Glutamatergic neuron (in vitro differentiated cells): ENCODE results near the gene BMX. TPM values are rescaled to one million over a fixed set of nuclear protein-coding genes. Genes with fewer than 3 reads are reported as not detected.

Source experiments
- DNase-seq: peaks from one replicate; pipeline ENCODE4 v3.0.0; 2022
- H3K27ac Mint-ChIP-seq: one replicate; pipeline ENCODE4 v1.8.0; 2020; ENCODE audit warnings: mild to moderate bottlenecking, mixed read lengths, inconsistent platforms; ENCODE audit not compliant: unreplicated experiment
- H3K27me3 Mint-ChIP-seq: one replicate; pipeline ENCODE4 v1.8.0; 2020; ENCODE audit warnings: mild to moderate bottlenecking, moderate library complexity, mixed read lengths, inconsistent platforms; ENCODE audit not compliant: unreplicated experiment
- H3K36me3 Mint-ChIP-seq: one replicate; pipeline ENCODE4 v1.8.0; 2020; ENCODE audit warnings: mild to moderate bottlenecking, mixed read lengths, inconsistent platforms; ENCODE audit not compliant: unreplicated experiment
- H3K4me1 Mint-ChIP-seq: one replicate; pipeline ENCODE4 v1.8.0; 2020; ENCODE audit warnings: mild to moderate bottlenecking, low read depth, mixed read lengths, inconsistent platforms; ENCODE audit not compliant: unreplicated experiment
- H3K4me3 Mint-ChIP-seq: one replicate; pipeline ENCODE4 v1.8.0; 2020; ENCODE audit warnings: mild to moderate bottlenecking, mixed read lengths, inconsistent platforms; ENCODE audit not compliant: unreplicated experiment
- H3K9me3 Mint-ChIP-seq: one replicate; pipeline ENCODE4 v1.8.0; 2020; ENCODE audit warnings: mild to moderate bottlenecking, moderate library complexity, mixed read lengths, inconsistent platforms; ENCODE audit not compliant: unreplicated experiment
- CTCF ChIP-seq: fragments of 200-600 bp; sonication (generic); IDR thresholded peaks from one replicate; pipeline ENCODE4 v1.5.0; 2021; ENCODE audit not compliant: partially characterized antibody, unreplicated experiment
- total RNA-seq: library from RNA; stranded (reverse); fragmentation: NEBNext Ultra II Directional; extraction: Animal tissue kit (Norgen Biotek cat#: 25700); gene quantifications from one replicate; pipeline ENCODE4 v1.2.1, GENCODE V29; 2021; ENCODE audit not compliant: unreplicated experiment

BMX gene
- total RNA-seq, 1 donor from 2014 or later: not detected

GRCh38 chrX:15468036-15468435, 32.6 kb upstream of the BMX start:
- no peaks in the 10 kb centered on the region for H3K9me3 Mint-ChIP-seq
- no peaks in the 10 kb centered on the region for H3K27me3 Mint-ChIP-seq
- no peak for DNase-seq
- TF ChIP-seq CTCF: no peak
- H3K36me3 Mint-ChIP-seq: no peaks in the 10 kb centered on the region
- no peak overlapping the region for H3K4me3 Mint-ChIP-seq
- H3K4me1 Mint-ChIP-seq: peaks cover 12% of the 10 kb centered on the region
- H3K27ac Mint-ChIP-seq: no peak overlapping the region

- Mint-ChIP-seq H3K27me3 (no peaks in the 10 kb centered on the region), H3K4me1 (peaks cover 6% of the 10 kb centered on the region), H3K9me3 (no peaks in the 10 kb centered on the region), H3K4me3 (no peak overlapping the region), H3K36me3 (no peaks in the 10 kb centered on the region), H3K27ac (no peak overlapping the region)
- no peak for DNase-seq
- no peak for TF ChIP-seq CTCF
Measured at GRCh38 chrX:15469613-15470012, 31.0 kb upstream of the BMX start.

- peak; percentile 51 for TF ChIP-seq CTCF
- H3K9me3 Mint-ChIP-seq: no peaks in the 10 kb centered on the region
- H3K4me1 Mint-ChIP-seq: peaks cover 2% of the 10 kb centered on the region
- H3K27me3 Mint-ChIP-seq: no peaks in the 10 kb centered on the region
- no peak overlapping the region for H3K27ac Mint-ChIP-seq
- no peak overlapping the region for H3K4me3 Mint-ChIP-seq
- DNase-seq: peak; percentile 64
- H3K36me3 Mint-ChIP-seq: no peaks in the 10 kb centered on the region
Measured at GRCh38 chrX:15471028-15471427, 29.6 kb upstream of the BMX start.

- no peak overlapping the region for H3K27ac Mint-ChIP-seq
- no peak overlapping the region for H3K4me3 Mint-ChIP-seq
- H3K4me1 Mint-ChIP-seq: no peaks in the 10 kb centered on the region
- no peak for DNase-seq
- H3K27me3 Mint-ChIP-seq: no peaks in the 10 kb centered on the region
- H3K9me3 Mint-ChIP-seq: no peaks in the 10 kb centered on the region
- H3K36me3 Mint-ChIP-seq: no peaks in the 10 kb centered on the region
- TF ChIP-seq CTCF: no peak
Measured at GRCh38 chrX:15472531-15472930, 28.1 kb upstream of the BMX start.

GRCh38 chrX:15474028-15474427, 26.6 kb upstream of the BMX start:
- TF ChIP-seq CTCF: no peak
- no peaks in the 10 kb centered on the region for H3K9me3 Mint-ChIP-seq
- no peak for DNase-seq
- H3K27me3 Mint-ChIP-seq: peaks cover 1% of the 10 kb centered on the region
- H3K27ac Mint-ChIP-seq: no peak overlapping the region
- no peak overlapping the region for H3K4me3 Mint-ChIP-seq
- no peaks in the 10 kb centered on the region for H3K4me1 Mint-ChIP-seq
- no peaks in the 10 kb centered on the region for H3K36me3 Mint-ChIP-seq
